NOMO-1 (cell line): ENCODE data around the gene HIBCH.
"Not testable (repeated sequence)": the region's sequence is repeated elsewhere in the genome, so short reads cannot be mapped to it uniquely, and the experiment has no call there.

Experiments used
- DNase-seq, 2 experiments: peaks; one replicate each; lab custom pipeline; 2025; ENCODE audit not compliant: unreplicated experiment in 2 of 2; lab: John Stamatoyannopoulos, UW

The HIBCH gene

DNA sequence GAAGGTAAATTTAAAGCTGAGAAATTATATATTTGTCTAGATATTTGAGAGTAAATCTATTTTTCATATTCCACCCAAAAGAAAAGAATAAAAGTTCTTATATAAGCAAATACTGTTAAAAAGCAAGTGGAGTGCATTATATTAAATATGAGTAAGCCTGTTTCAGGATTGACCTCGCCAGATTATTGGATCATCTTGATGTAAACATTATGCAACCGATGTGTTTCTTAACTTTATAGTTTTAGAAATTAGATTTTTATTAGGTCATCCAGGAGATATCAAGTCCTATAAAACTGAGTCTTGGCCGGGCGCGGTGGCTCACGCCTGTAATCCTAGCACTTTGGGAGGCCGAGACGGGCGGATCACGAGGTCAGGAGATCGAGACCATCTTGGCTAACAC lies 156.8 kb downstream of the HIBCH start:
- DNase-seq, result no peak

DNA sequence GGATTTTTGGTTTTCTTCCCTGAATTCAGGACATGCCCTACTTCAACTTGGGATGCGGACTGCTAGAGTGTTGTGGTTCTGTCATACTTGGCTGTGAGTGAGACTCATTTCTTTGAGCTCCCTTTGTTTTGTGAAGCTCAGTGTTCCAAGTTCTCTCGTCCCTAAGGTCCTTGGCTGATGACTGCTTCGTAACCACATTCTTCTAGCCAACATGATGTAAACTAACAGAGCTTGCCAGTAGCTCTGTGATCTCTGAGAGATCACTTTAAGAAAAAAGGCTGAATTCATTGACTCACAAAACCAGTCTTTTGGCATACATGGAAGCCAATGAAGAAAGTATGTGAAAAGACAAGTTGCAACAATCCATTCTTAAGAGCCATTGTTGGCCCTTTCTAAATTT lies 160.2 kb downstream of the HIBCH start:
- DNase-seq, result no peak

DNA sequence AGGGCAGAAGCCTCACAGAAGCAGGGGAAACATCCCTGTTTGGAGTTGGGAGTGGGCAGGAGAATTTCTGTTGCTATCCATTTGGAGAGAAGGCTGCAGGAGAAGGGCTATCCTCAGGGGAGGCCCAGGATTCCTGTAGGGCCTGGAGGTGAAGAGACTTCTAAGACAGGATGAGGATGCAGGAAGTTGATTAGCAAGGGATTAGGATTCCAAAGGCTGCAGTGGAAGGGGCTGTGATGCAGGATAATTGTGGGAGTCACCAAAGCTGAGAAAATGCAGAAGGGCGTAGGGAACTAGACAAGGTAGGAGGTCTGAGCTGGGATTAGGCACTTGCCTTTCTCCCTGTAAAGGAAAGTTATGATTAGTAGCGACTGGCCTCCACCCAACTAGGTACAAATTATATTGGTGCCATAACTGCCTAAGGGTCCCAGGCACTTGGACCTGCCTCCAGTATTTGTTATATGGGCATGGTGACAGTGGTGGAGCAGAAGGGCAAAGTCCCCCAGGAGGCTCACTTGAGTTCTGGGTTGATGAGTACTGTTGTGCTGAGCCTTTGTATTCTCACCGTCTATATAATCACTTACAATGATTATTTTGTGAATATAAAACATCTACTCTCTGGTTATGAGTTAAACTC lies 160.7 kb downstream of the HIBCH start:
- no peak for DNase-seq

DNA sequence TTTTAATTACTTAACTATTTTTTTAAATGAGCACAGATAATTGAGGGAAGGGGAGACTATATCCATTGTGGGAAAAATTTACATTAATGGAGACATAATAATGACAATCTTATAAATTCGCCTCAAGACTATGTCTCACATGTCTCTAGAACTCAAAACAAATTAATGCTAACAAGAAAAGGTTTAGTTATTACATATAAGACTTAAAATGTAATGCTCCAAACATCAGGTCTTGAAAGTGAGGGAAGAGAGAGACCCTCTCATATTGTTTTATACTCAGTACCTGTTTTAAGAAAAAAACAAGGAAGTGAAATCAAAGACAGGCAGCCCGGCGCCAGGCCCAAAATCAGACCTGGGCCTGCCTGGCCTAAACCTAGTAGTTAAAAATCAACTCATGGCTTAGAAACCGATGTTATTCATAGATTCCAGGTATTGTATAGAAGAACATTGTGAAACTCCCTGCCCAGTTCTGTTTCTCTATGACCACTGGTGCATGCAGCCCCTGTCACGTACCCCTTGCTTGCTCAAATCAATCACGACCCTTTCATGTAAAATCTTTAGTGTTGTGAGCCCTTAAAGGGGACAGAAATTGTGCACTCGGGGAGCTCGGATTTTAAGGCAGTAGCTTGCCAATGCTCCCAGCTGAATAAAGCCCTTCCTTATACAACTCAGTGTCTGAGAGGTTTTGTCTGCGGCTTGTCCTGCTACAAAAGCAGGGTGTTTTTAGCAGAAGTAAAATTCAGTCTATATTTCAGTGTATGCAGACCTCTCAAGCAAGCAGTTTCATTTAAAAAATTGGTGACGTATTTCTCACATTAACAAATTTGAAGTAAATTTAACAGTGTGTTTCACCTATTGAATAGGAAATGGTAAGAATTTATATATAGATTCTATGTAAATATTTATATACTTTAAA lies 161.8 kb downstream of the HIBCH start:
- not testable (repeated sequence) for DNase-seq

DNA sequence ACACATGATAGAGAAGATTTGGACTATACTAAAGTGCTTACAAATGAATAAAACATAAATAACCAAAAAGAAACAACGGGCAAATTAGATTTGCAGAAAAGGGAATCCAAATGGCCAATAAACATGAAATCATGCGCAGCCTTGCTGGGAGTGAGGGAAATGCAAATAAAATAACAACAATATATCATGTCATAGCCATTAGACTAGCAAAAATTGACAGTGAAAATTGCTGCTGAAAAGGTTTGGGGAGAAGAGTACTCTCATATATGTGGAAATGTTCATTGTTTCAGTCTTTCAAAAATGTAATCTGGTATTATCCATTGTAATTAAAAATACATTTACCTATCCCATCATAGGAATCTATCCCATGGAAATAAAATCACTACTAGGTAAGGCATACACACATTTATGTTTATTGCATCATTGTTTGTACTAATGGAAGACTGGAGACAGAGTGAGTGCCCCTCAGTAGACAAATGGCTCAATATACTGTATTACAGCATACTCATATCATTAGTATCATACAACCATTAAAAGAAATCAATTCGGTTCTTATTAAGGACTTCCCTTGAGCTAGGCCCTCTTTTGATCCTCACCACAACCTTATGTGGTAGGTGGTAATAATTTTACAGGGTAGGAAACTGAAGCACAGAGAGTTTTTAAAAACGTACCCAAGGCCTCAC lies 163.0 kb downstream of the HIBCH start:
- DNase-seq, result no peak
